A549 (cell line): ENCODE measurements around the gene CDADC1. TPM values are rescaled to one million over a fixed set of nuclear protein-coding genes. Genes with fewer than 3 reads are reported as not detected.

Experiments
- ATAC-seq, 2 experiments: fragments of 200-7000 bp in 1 of 2; fragments of >200 bp in 1 of 2; cut with Nextera tagmentation in 1 of 2; cut with Tn5 transposase in 1 of 2; 3 replicates each; pipeline versions ENCODE4 v1.8.0 to v1.9.1; 2018 to 2020; ENCODE audit warnings: mild to moderate bottlenecking in 1 of 2, moderate library complexity in 1 of 2
- CTCF ChIA-PET: fragments of 300-600 bp; sonication (Branson Sonifier 250); formaldehyde crosslinking; extraction: SDS; loops from one replicate; lab custom pipeline; 2021; ENCODE audit warnings: antibody characterized with exemption, inconsistent platforms; lab: Yijun Ruan, JAX
- POLR2A ChIA-PET: fragments of 350-600 bp; formaldehyde crosslinking; extraction: SDS; loops from one replicate; lab custom pipeline; 2021; ENCODE audit warnings: antibody characterized with exemption, inconsistent platforms; lab: Yijun Ruan, JAX
- DNase-seq, 2 experiments: peaks; one replicate each; pipeline versions ENCODE4 v3.0.0 to v3.0.0-alpha.2; 2011 to 2016; ENCODE audit warnings: low read depth in 1 of 2, low spot score in 1 of 2
- FAIRE-seq: peaks from 2 replicates; lab custom pipeline; 2011; peaks lifted over from hg19 to GRCh38; lab: Jason Lieb, UNC
- H3K27ac ChIP-seq, 2 experiments: fragments of >200 bp; sonication (Bioruptor Twin); formaldehyde crosslinking; 3 replicates each; pipeline ENCODE4 v1.5.1; 2016 to 2017
- H3K4me1 ChIP-seq: fragments of >200 bp; sonication (Bioruptor Twin); formaldehyde crosslinking; 3 replicates; pipeline ENCODE4 v1.6.1; 2016
- H3K4me2 ChIP-seq: fragments of >200 bp; sonication (Bioruptor Twin); formaldehyde crosslinking; 3 replicates; pipeline ENCODE4 v1.6.1; 2016
- H3K4me3 ChIP-seq: fragments of >200 bp; sonication (Bioruptor Twin); formaldehyde crosslinking; 3 replicates; pipeline ENCODE4 v1.5.1; 2016
- H3K9me3 ChIP-seq: fragments of >200 bp; sonication (Bioruptor Twin); formaldehyde crosslinking; 3 replicates; pipeline ENCODE4 v1.6.1; 2016
- CBX2 ChIP-seq: fragments of 200-600 bp; sonication (generic); IDR thresholded peaks from 2 replicates; pipeline ENCODE4 v1.6.1; 2016; ENCODE audit warnings: low read depth, mild to moderate bottlenecking, borderline replicate concordance
- CEBPB ChIP-seq, 2 experiments: fragments of >200 bp in 1 of 2; sonication (Bioruptor Twin) in 1 of 2; formaldehyde crosslinking in 1 of 2; IDR thresholded peaks; 2 replicates each; pipeline ENCODE4 v1.6.1; 2012 to 2016
- CHD2 ChIP-seq: fragments of 150-350 bp; IDR thresholded peaks from 2 replicates; pipeline ENCODE4 v1.6.1; 2014; ENCODE audit warnings: low read length; ENCODE audit not compliant: partially characterized antibody
- CHD4 ChIP-seq: fragments of 200-600 bp; sonication (generic); IDR thresholded peaks from 2 replicates; pipeline ENCODE4 v1.6.1; 2016; ENCODE audit warnings: antibody characterized with exemption, mild to moderate bottlenecking, borderline replicate concordance
- ESRRA ChIP-seq: fragments of 150-350 bp; IDR thresholded peaks from 2 replicates; pipeline ENCODE4 v1.6.1; 2014; ENCODE audit warnings: mild to moderate bottlenecking, low read length, borderline replicate concordance
- FOSB ChIP-seq: fragments of 250-450 bp; sonication (Bioruptor Pico); IDR thresholded peaks from 2 replicates; pipeline ENCODE4 v1.5.0; 2020; ENCODE audit warnings: mild to moderate bottlenecking, moderate library complexity
- FOSL2 ChIP-seq, 2 experiments: fragments of 450-650 bp in 1 of 2; fragments of >200 bp in 1 of 2; sonication (Bioruptor Twin) in 1 of 2; formaldehyde crosslinking; IDR thresholded peaks; 2 replicates each; pipeline versions ENCODE4 v1.5.0 to v1.6.1; 2016 to 2020; ENCODE audit warnings: mild to moderate bottlenecking in 1 of 2, moderate library complexity in 1 of 2
- FOXS1 ChIP-seq: fragments of 250-450 bp; sonication (Bioruptor Pico); IDR thresholded peaks from 2 replicates; pipeline ENCODE4 v1.5.0; 2020; ENCODE audit warnings: mild to moderate bottlenecking, moderate library complexity
- HDAC2 ChIP-seq: fragments of 200-600 bp; sonication (generic); IDR thresholded peaks from 2 replicates; pipeline ENCODE4 v1.6.1; 2016
- HES2 ChIP-seq: fragments of >200 bp; sonication (Bioruptor Twin); formaldehyde crosslinking; IDR thresholded peaks from 2 replicates; pipeline ENCODE4 v1.6.1; 2016
- HEYL ChIP-seq: fragments of 250-450 bp; sonication (Bioruptor Pico); IDR thresholded peaks from 2 replicates; pipeline ENCODE4 v1.8.0; 2021; ENCODE audit warnings: mild to moderate bottlenecking, moderate library complexity
- HOXB13 ChIP-seq: fragments of 250-450 bp; sonication (Bioruptor Pico); IDR thresholded peaks from 2 replicates; pipeline ENCODE4 v1.5.0; 2020; ENCODE audit warnings: low read depth, mild to moderate bottlenecking, moderate library complexity
- MYC ChIP-seq: IDR thresholded peaks from 2 replicates; pipeline ENCODE4 v1.6.1; 2012; ENCODE audit warnings: mild to moderate bottlenecking, inconsistent platforms, low read length, improper control_type of control experiment, borderline replicate concordance
- NFE2L2 ChIP-seq: fragments of 150-350 bp; conservative IDR thresholded peaks from 2 replicates; pipeline ENCODE4 v1.6.1; 2014; ENCODE audit warnings: low read length
- PBX3 ChIP-seq: IDR thresholded peaks from 2 replicates; pipeline ENCODE4 v1.6.1; 2012
- POLR2AphosphoS2 ChIP-seq: conservative IDR thresholded peaks from 2 replicates; pipeline ENCODE4 v1.6.1; 2012; ENCODE audit warnings: low read length, improper control_type of control experiment, inconsistent platforms
- RCOR1 ChIP-seq: fragments of 150-350 bp; IDR thresholded peaks from 2 replicates; pipeline ENCODE4 v1.6.1; 2014; ENCODE audit warnings: antibody characterized with exemption, low read length, low read depth
- RNF2 ChIP-seq: fragments of 200-600 bp; sonication (generic); IDR thresholded peaks from 2 replicates; pipeline ENCODE4 v1.6.1; 2016; ENCODE audit warnings: low read depth, mild to moderate bottlenecking, antibody characterized with exemption, moderate library complexity, borderline replicate concordance
- USF2 ChIP-seq: fragments of 450-650 bp; IDR thresholded peaks from 2 replicates; pipeline ENCODE4 v1.6.1; 2014; ENCODE audit warnings: antibody characterized with exemption
- ZC3H11A ChIP-seq: fragments of 450-650 bp; IDR thresholded peaks from 2 replicates; pipeline ENCODE4 v1.6.1; 2014; ENCODE audit warnings: antibody characterized with exemption, mild to moderate bottlenecking
- ZSCAN20 ChIP-seq: fragments of 250-450 bp; sonication (Bioruptor Pico); IDR thresholded peaks from 2 replicates; pipeline ENCODE4 v1.8.0; 2022; ENCODE audit warnings: mild to moderate bottlenecking, moderate library complexity
- WGBS: methylation state at CpG from one replicate; pipeline ENCODE4 v1.1.6; 2017; ENCODE audit errors: missing lambda C conversion rate; 5-methylcytosine and 5-hydroxymethylcytosine counted together
- polyA plus RNA-seq, 4 experiments: library from polyadenylated mRNA; depleted of rRNA in 3 of 4; stranded (reverse); fragments of >200 nt; fragmentation: RNase III in 1 of 4; extraction: RNeasy Plus Mini Kit Qiagen cat#74134 plus additional on column Dnase treatment in 1 of 4; gene quantifications; 2 replicates in 3 of 4; 3 replicates in 1 of 4; pipeline ENCODE4 v1.2.3, GENCODE V29; 2011 to 2017

CDADC1 gene
- polyA plus RNA-seq, 2 of the 4 experiments (the other 2 are of a cell fraction): 4.3 to 9.6 TPM

- TF ChIP-seq CHD4 (no peak), PBX3 (no peak), FOSB (CRISPR knock-in tag) (no peak), CBX2 (no peak), HEYL (CRISPR knock-in tag) (no peak), RNF2 (no peak)
Observed at GRCh38 chr13:49319551-49319950, 71.8 kb downstream of the CDADC1 start (continued).

- CTCF ChIA-PET: no interaction called here
- no peak overlapping the region for H3K27ac ChIP-seq
- TF ChIP-seq ZC3H11A: no peak
- WGBS: 95% methylated on average over 2 of the region's 2 CpGs
- FAIRE-seq (no peak), ATAC-seq (no peak), DNase-seq (no peak)
- no peak overlapping the region for H3K4me2 ChIP-seq
- H3K9me3 ChIP-seq: no peaks in the 10 kb centered on the region
- no peaks in the 10 kb centered on the region for H3K4me1 ChIP-seq
- POLR2A ChIA-PET: no interaction called here
- no peak overlapping the region for H3K4me3 ChIP-seq
Observed at GRCh38 chr13:49319951-49320350, 72.2 kb downstream of the CDADC1 start.

- H3K4me1 ChIP-seq: no peaks in the 10 kb centered on the region
- 91% methylated on average over 2 of the region's 2 CpGs for WGBS
- CTCF ChIA-PET: interaction anchor here (0.6 to 1.2 kb wide), 2 partner anchors 20 to 1691 kb away, joined by 4 read pairs; no protein-coding TSS in a partner anchor
- no peak for ATAC-seq
- POLR2A ChIA-PET: no interaction called here
- no peak overlapping the region for H3K27ac ChIP-seq
- H3K9me3 ChIP-seq: no peaks in the 10 kb centered on the region
- no peak for DNase-seq
- no peak overlapping the region for H3K4me2 ChIP-seq
- no peak overlapping the region for H3K4me3 ChIP-seq
- TF ChIP-seq CEBPB (IDR thresholded peaks at IDR 0.05): no peak
- TF ChIP-seq MYC: no peak
- no peak for TF ChIP-seq ESRRA
- FAIRE-seq: no peak
Observed at GRCh38 chr13:49320975-49321374, 73.2 kb downstream of the CDADC1 start.

GRCh38 chr13:49322702-49323101 lies 75.0 kb downstream of the CDADC1 start:
- no peak overlapping the region for H3K27ac ChIP-seq
- FAIRE-seq: no peak
- no peak overlapping the region for H3K4me3 ChIP-seq
- no peaks in the 10 kb centered on the region for H3K4me1 ChIP-seq
- WGBS: 91% methylated on average over 2 of the region's 2 CpGs
- H3K4me2 ChIP-seq: no peak overlapping the region
- no peak for ATAC-seq
- DNase-seq: no peak
- ChIA-PET POLR2A (no interaction called here), CTCF (no interaction called here)
- no peaks in the 10 kb centered on the region for H3K9me3 ChIP-seq
- TF ChIP-seq ESRRA (no peak), HOXB13 (CRISPR knock-in tag) (no peak), HDAC2 (no peak), CHD2 (no peak), NFE2L2 (no peak)

GRCh38 chr13:49323344-49323743 lies 75.6 kb downstream of the CDADC1 start:
- no peaks in the 10 kb centered on the region for H3K4me1 ChIP-seq
- CTCF ChIA-PET: no interaction called here
- POLR2A ChIA-PET: no interaction called here
- WGBS: 97% methylated on average over 7 of the region's 7 CpGs
- ATAC-seq (no peak), DNase-seq (no peak), FAIRE-seq (no peak)
- H3K9me3 ChIP-seq: no peaks in the 10 kb centered on the region
- no peak overlapping the region for H3K4me2 ChIP-seq
- no peak overlapping the region for H3K4me3 ChIP-seq
- no peak overlapping the region for H3K27ac ChIP-seq
- TF ChIP-seq HES2 (no peak), USF2 (no peak), FOSL2 (IDR thresholded peaks at IDR 0.05) (no peak), FOSL2 (CRISPR knock-in tag; IDR thresholded peaks at IDR 0.05) (no peak), POLR2AphosphoS2 (no peak), ZSCAN20 (CRISPR knock-in tag) (no peak), RCOR1 (no peak), PBX3 (no peak), FOXS1 (no peak)
